GM12878 (cell line): Measurements from ENCODE around the gene TRMT44. TPM values are rescaled to one million over a fixed set of nuclear protein-coding genes. Genes with fewer than 3 reads are reported as not detected.

ENCODE experiments used
- ATAC-seq: fragments of 200-7000 bp; cut with Tn5 transposase; 3 replicates; pipeline ENCODE4 v1.9.1; 2020; ENCODE audit warnings: mild to moderate bottlenecking, moderate library complexity
- BruUV-seq: library from RNA; stranded (reverse); fragments of 400-500 nt; replicated peaks from 2 replicates; lab custom pipeline; 2021; lab: Mats Ljungman, UMichigan
- CTCF ChIA-PET: fragments of 300-600 bp; sonication (Branson Sonifier 250); formaldehyde crosslinking; extraction: SDS; loops from one replicate; lab custom pipeline; 2021; ENCODE audit warnings: inconsistent platforms; lab: Yijun Ruan, JAX
- POLR2A ChIA-PET: fragments of 350-600 bp; formaldehyde crosslinking; extraction: SDS; loops from one replicate; lab custom pipeline; 2021; ENCODE audit warnings: inconsistent platforms; lab: Charles Lee
- RAD21 ChIA-PET: fragments of 300-600 bp; sonication (Branson Sonifier 250); formaldehyde crosslinking; loops from one replicate; lab custom pipeline; 2023; ENCODE audit warnings: antibody characterized with exemption; ENCODE audit not compliant: unreplicated experiment; lab: Charles Lee
- SMC1A ChIA-PET: fragments of 300-600 bp; sonication (Branson Sonifier 250); formaldehyde crosslinking; loops from one replicate; lab custom pipeline; 2023; ENCODE audit not compliant: unreplicated experiment, uncharacterized antibody; lab: Charles Lee
- DNase-seq: peaks from one replicate; pipeline ENCODE4 v3.0.0-alpha.2; 2011; ENCODE audit warnings: low read depth, low spot score
- FAIRE-seq: peaks from 3 replicates; lab custom pipeline; 2011; peaks lifted over from hg19 to GRCh38; lab: Jason Lieb, UNC
- H2AFZ ChIP-seq: 2 replicates; pipeline ENCODE4 v1.6.0; 2011; ENCODE audit warnings: low read depth, low read length, control low read depth; ENCODE audit not compliant: control insufficient read depth
- H3K27ac ChIP-seq: 2 replicates; pipeline ENCODE4 v1.5.1; 2011; ENCODE audit warnings: control low read depth; ENCODE audit not compliant: control insufficient read depth, insufficient read depth
- H3K27me3 ChIP-seq, 2 experiments: replicated peaks in 1 of 2; 2 replicates each; pipeline versions ENCODE4 v1.6.0 to v1.6.1; 2011; ENCODE audit warnings: low read length in 1 of 2; ENCODE audit not compliant: control insufficient read depth in 2 of 2, insufficient read depth in 2 of 2
- H3K36me3 ChIP-seq, 2 experiments: 2 replicates each; pipeline ENCODE4 v1.5.1; 2011; ENCODE audit warnings: low read length in 1 of 2; ENCODE audit not compliant: control insufficient read depth in 2 of 2, insufficient read depth in 2 of 2
- H3K4me1 ChIP-seq: 2 replicates; pipeline ENCODE4 v1.6.1; 2011; ENCODE audit warnings: mild to moderate bottlenecking, low read length, moderate library complexity, mixed read lengths; ENCODE audit not compliant: control insufficient read depth, insufficient read depth
- H3K4me2 ChIP-seq: 2 replicates; pipeline ENCODE4 v1.6.0; 2011; ENCODE audit warnings: control low read depth; ENCODE audit not compliant: control insufficient read depth, insufficient read depth
- H3K4me3 ChIP-seq: fragments of 200-600 bp; sonication (generic); 2 replicates; pipeline ENCODE4 v1.5.1; 2016
- H3K79me2 ChIP-seq: 2 replicates; pipeline ENCODE4 v1.6.0; 2011; ENCODE audit warnings: low read length; ENCODE audit not compliant: control insufficient read depth, insufficient read depth
- H3K9ac ChIP-seq: 2 replicates; pipeline ENCODE4 v1.8.0; 2011; ENCODE audit warnings: low read length, control low read depth, mixed read lengths; ENCODE audit not compliant: control insufficient read depth, insufficient read depth
- H3K9me3 ChIP-seq: replicated peaks from 3 replicates; pipeline ENCODE4 v1.5.1; 2011; ENCODE audit warnings: mild to moderate bottlenecking, low read length; ENCODE audit not compliant: control insufficient read depth, insufficient read depth
- H4K20me1 ChIP-seq: 2 replicates; pipeline ENCODE4 v1.6.0; 2011; ENCODE audit not compliant: control insufficient read depth, insufficient read depth
- MEF2A ChIP-seq: IDR thresholded peaks from 2 replicates; pipeline ENCODE4 v1.6.1; 2011; ENCODE audit warnings: low read depth, mild to moderate bottlenecking, low read length, moderate library complexity; ENCODE audit not compliant: insufficient read depth
- MXI1 ChIP-seq: fragments of 150-350 bp; IDR thresholded peaks from 2 replicates; pipeline ENCODE4 v1.6.1; 2011; ENCODE audit warnings: low read depth, mild to moderate bottlenecking, inconsistent platforms, low read length, improper control_type of control experiment
- MYC ChIP-seq: IDR thresholded peaks from 2 replicates; pipeline ENCODE4 v1.6.1; 2011; ENCODE audit warnings: mild to moderate bottlenecking, low read length, moderate library complexity, inconsistent platforms; ENCODE audit not compliant: insufficient read depth, insufficient replicate concordance, insufficient read length, severe bottlenecking
- POLR2AphosphoS2 ChIP-seq: IDR thresholded peaks from 2 replicates; pipeline ENCODE4 v1.6.1; 2011; ENCODE audit warnings: low read depth, mild to moderate bottlenecking, low read length, improper control_type of control experiment, moderate library complexity
- RFX5 ChIP-seq: IDR thresholded peaks from 2 replicates; pipeline ENCODE4 v1.6.1; 2011; ENCODE audit warnings: low read depth, low read length, improper control_type of control experiment
- RUNX3 ChIP-seq: IDR thresholded peaks from 2 replicates; pipeline ENCODE4 v1.6.1; 2012; ENCODE audit warnings: low read length, inconsistent platforms
- SMAD1 ChIP-seq: fragments of 450-650 bp; IDR thresholded peaks from 2 replicates; pipeline ENCODE4 v1.6.1; 2018; ENCODE audit warnings: mild to moderate bottlenecking, low read depth; ENCODE audit not compliant: partially characterized antibody
- TCF3 ChIP-seq: IDR thresholded peaks from 2 replicates; pipeline ENCODE4 v1.6.1; 2012; ENCODE audit warnings: low read depth, mild to moderate bottlenecking, low read length, borderline replicate concordance; ENCODE audit not compliant: insufficient read depth
- ZSCAN29 ChIP-seq: fragments of 450-650 bp; IDR thresholded peaks from 2 replicates; pipeline ENCODE4 v1.6.1; 2017; ENCODE audit warnings: mild to moderate bottlenecking, moderate library complexity
- whole genome bisulfite sequencing: methylation state at CpG from one replicate; pipeline ENCODE4 v1.1.6; 2016; ENCODE audit warnings: low lambda C conversion rate; ENCODE audit not compliant: insufficient replicate concordance, insufficient coverage; ENCODE audit errors: missing lambda C conversion rate; 5-methylcytosine and 5-hydroxymethylcytosine counted together
- in situ Hi-C: fragments of 300-500 bp; cut with MboI; formaldehyde crosslinking; loops from 9 replicates; pipeline ENCODE4 v1.14.3; 2018; ENCODE audit warnings: mixed read lengths
- intact Hi-C: fragments of 100-400 bp; cut with micrococcal nuclease; formaldehyde crosslinking; loops from one replicate; pipeline ENCODE4 v1.14.2; 2022; ENCODE audit not compliant: unreplicated experiment
- polyA plus RNA-seq, 11 experiments: library from polyadenylated mRNA; depleted of rRNA in 4 of 11; unstranded in 6 of 11; stranded (reverse) in 5 of 11; fragments of >200 nt; fragmentation: Nextera tagmentation in 4 of 11; fragmentation: Illumina TruSeq in 1 of 11; extraction: Ambion mirVana in 4 of 11; extraction: Trizol in 1 of 11; gene quantifications; 1 replicate in 1 of 11; 2 replicates in 10 of 11; pipeline versions ENCODE4 v1.2.1 to v1.2.3, GENCODE V29; 2011 to 2016; ENCODE audit warnings: inconsistent platforms in 2 of 11, missing spikeins in 2 of 11, low read depth in 1 of 11
- total RNA-seq, 4 experiments: library from RNA; depleted of rRNA in 3 of 4; stranded (reverse); fragments of >200 nt in 3 of 4; fragmentation: Illumina TruSeq in 1 of 4; extraction: Trizol in 1 of 4; gene quantifications; 2 replicates each; pipeline versions ENCODE4 v1.2.1 to v1.2.3, GENCODE V29; 2013 to 2021
- TF ChIP-seq, protein P1 (sequence below): IDR thresholded peaks from 2 replicates; pipeline ENCODE4 v1.6.1; 2012; ENCODE audit warnings: low read length, inconsistent platforms
- TF ChIP-seq, protein P2 (sequence below): IDR thresholded peaks from 2 replicates; pipeline ENCODE4 v1.6.1; 2011; ENCODE audit warnings: borderline replicate concordance, low read depth, mild to moderate bottlenecking, moderate library complexity, low read length; ENCODE audit not compliant: insufficient read depth, poor library complexity, severe bottlenecking
- TF ChIP-seq, protein P3 (sequence below): fragments of 450-650 bp; IDR thresholded peaks from 2 replicates; pipeline ENCODE4 v1.6.1; 2017; ENCODE audit warnings: mild to moderate bottlenecking, moderate library complexity
- TF ChIP-seq, protein P4 (sequence below): IDR thresholded peaks from 2 replicates; pipeline ENCODE4 v1.6.1; 2012; ENCODE audit warnings: low read depth, low read length, improper control_type of control experiment

Gene TRMT44
- total and polyA plus RNA-seq, 10 of the 15 experiments (the other 5 are each of a cell fraction or from before 2014, with no cell fraction given), result 1.3 to 18.5 (median 10.1) TPM

DNA sequence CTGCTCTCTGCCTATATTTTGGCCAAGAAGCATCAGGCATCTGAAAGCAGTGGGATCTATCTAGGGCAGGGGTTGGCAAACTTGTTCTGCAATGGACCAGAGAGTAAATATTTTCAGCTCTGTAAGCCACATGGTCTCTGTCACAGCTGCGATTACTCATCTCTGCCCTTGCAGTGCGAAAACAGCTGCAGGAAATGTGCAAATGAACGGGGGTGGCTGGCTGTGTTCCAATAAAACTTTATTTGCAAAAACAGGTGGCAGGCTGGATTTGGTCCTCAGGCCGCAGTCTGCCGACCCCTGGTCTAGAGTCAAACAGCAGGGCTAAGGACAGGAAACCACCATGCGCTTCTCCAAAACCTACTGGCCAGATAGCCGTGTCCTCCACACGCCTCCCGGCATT is 48.6 kb upstream of the TRMT44 start:
- in situ Hi-C loops (no loop called here), intact Hi-C loops (no loop called here)
- H3K9me3 ChIP-seq, result 0 out of 3 replicates have a peak, but pooled peaks cover 2% of the 10 kb centered on the region
- 18% methylated on average over 9 of the region's 9 CpGs for WGBS
- ChIA-PET RAD21 (interaction anchor here (0.9 to 1.5 kb wide), 3 partner anchors 10 to 43 kb away, joined by 3 to 4 read pairs (median 3); no protein-coding TSS in a partner anchor), CTCF (interaction anchor here (4.1 kb wide), 1 partner anchor 11 kb away, joined by 15 read pairs; no protein-coding TSS in a partner anchor), SMC1A (interaction anchor here (0.7 to 0.9 kb wide), 3 partner anchors 28 to 150 kb away, joined by 3 to 4 read pairs (median 3); no protein-coding TSS in a partner anchor), POLR2A (interaction anchor here (0.9 kb wide), 1 partner anchor 44 kb away, joined by 3 read pairs; no protein-coding TSS in a partner anchor)
- ATAC-seq (peak; percentile 87), DNase-seq (peak; percentile 60), FAIRE-seq (peak; percentile 92)
- no TSS peak for BruUV-seq
- peaks cover 4 to 7% of the 10 kb centered on the region in 2 experiments; a peak in 3 of 4 replicates for H3K36me3 ChIP-seq
- peaks cover 14% of the 10 kb centered on the region for H3K4me1 ChIP-seq
- H3K27ac ChIP-seq, result peak overlapping the region; percentile 26; the same call in 1 of the 2 replicates
- no peak overlapping the region for H3K9ac ChIP-seq
- no peaks in the 10 kb centered on the region for H3K27me3 ChIP-seq
- H3K4me2 ChIP-seq, result peak overlapping the region; percentile 12; the same call in 1 of the 2 replicates
- H2AFZ ChIP-seq, result no peak overlapping the region
- no peaks in the 10 kb centered on the region for H4K20me1 ChIP-seq
- H3K4me3 ChIP-seq, result no peak overlapping the region
- no peaks in the 10 kb centered on the region for H3K79me2 ChIP-seq
- peak; percentile 51 for TF ChIP-seq RUNX3
- no peak for TF ChIP-seq ZSCAN29
- peak; percentile 98 for TF ChIP-seq TCF3
- peak; percentile 89 for TF ChIP-seq SMAD1
- no peak for TF ChIP-seq POLR2AphosphoS2
- TF ChIP-seq MYC, result no peak
- TF ChIP-seq, protein P1, sequence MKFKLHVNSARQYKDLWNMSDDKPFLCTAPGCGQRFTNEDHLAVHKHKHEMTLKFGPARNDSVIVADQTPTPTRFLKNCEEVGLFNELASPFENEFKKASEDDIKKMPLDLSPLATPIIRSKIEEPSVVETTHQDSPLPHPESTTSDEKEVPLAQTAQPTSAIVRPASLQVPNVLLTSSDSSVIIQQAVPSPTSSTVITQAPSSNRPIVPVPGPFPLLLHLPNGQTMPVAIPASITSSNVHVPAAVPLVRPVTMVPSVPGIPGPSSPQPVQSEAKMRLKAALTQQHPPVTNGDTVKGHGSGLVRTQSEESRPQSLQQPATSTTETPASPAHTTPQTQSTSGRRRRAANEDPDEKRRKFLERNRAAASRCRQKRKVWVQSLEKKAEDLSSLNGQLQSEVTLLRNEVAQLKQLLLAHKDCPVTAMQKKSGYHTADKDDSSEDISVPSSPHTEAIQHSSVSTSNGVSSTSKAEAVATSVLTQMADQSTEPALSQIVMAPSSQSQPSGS, result peak; percentile 65
- TF ChIP-seq, protein P2, sequence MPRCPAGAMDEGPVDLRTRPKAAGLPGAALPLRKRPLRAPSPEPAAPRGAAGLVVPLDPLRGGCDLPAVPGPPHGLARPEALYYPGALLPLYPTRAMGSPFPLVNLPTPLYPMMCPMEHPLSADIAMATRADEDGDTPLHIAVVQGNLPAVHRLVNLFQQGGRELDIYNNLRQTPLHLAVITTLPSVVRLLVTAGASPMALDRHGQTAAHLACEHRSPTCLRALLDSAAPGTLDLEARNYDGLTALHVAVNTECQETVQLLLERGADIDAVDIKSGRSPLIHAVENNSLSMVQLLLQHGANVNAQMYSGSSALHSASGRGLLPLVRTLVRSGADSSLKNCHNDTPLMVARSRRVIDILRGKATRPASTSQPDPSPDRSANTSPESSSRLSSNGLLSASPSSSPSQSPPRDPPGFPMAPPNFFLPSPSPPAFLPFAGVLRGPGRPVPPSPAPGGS, result peak; percentile 78
- TF ChIP-seq MEF2A, result peak; percentile 41; the same call in 1 of the 2 replicates
- peak; percentile 55; the same call in 1 of the 2 replicates for TF ChIP-seq MXI1
- TF ChIP-seq, protein P3, sequence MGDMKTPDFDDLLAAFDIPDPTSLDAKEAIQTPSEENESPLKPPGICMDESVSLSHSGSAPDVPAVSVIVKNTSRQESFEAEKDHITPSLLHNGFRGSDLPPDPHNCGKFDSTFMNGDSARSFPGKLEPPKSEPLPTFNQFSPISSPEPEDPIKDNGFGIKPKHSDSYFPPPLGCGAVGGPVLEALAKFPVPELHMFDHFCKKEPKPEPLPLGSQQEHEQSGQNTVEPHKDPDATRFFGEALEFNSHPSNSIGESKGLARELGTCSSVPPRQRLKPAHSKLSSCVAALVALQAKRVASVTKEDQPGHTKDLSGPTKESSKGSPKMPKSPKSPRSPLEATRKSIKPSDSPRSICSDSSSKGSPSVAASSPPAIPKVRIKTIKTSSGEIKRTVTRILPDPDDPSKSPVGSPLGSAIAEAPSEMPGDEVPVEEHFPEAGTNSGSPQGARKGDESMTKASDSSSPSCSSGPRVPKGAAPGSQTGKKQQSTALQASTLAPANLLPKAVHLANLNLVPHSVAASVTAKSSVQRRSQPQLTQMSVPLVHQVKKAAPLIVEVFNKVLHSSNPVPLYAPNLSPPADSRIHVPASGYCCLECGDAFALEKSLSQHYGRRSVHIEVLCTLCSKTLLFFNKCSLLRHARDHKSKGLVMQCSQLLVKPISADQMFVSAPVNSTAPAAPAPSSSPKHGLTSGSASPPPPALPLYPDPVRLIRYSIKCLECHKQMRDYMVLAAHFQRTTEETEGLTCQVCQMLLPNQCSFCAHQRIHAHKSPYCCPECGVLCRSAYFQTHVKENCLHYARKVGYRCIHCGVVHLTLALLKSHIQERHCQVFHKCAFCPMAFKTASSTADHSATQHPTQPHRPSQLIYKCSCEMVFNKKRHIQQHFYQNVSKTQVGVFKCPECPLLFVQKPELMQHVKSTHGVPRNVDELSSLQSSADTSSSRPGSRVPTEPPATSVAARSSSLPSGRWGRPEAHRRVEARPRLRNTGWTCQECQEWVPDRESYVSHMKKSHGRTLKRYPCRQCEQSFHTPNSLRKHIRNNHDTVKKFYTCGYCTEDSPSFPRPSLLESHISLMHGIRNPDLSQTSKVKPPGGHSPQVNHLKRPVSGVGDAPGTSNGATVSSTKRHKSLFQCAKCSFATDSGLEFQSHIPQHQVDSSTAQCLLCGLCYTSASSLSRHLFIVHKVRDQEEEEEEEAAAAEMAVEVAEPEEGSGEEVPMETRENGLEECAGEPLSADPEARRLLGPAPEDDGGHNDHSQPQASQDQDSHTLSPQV, result no peak
- TF ChIP-seq, protein P4, sequence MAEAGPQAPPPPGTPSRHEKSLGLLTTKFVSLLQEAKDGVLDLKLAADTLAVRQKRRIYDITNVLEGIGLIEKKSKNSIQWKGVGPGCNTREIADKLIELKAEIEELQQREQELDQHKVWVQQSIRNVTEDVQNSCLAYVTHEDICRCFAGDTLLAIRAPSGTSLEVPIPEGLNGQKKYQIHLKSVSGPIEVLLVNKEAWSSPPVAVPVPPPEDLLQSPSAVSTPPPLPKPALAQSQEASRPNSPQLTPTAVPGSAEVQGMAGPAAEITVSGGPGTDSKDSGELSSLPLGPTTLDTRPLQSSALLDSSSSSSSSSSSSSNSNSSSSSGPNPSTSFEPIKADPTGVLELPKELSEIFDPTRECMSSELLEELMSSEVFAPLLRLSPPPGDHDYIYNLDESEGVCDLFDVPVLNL, result no peak
- no peak for TF ChIP-seq RFX5
